Smooth muscle cell (in vitro differentiated cells): Measurements from ENCODE around the gene CD34. TPM values are rescaled to one million over a fixed set of nuclear protein-coding genes. Genes with fewer than 3 reads are reported as not detected.

ENCODE experiments used
- DNase-seq: peaks from one replicate; lab custom pipeline; 2025; ENCODE audit not compliant: unreplicated experiment; lab: John Stamatoyannopoulos, UW
- H2AFZ ChIP-seq: fragments of 200-600 bp; sonication (generic); 2 replicates; pipeline ENCODE4 v1.6.0; 2016; ENCODE audit warnings: antibody characterized with exemption, low read depth, mild to moderate bottlenecking
- H3F3A ChIP-seq: fragments of 200-600 bp; sonication (generic); 2 replicates; pipeline ENCODE4 v1.6.0; 2017; ENCODE audit warnings: antibody characterized with exemption, low read depth
- H3K27ac ChIP-seq: fragments of 200-600 bp; sonication (generic); 2 replicates; pipeline ENCODE4 v1.5.1; 2016; ENCODE audit warnings: low read depth, mild to moderate bottlenecking
- H3K27me3 ChIP-seq: fragments of 200-600 bp; sonication (generic); 2 replicates; pipeline ENCODE4 v1.6.1; 2016; ENCODE audit warnings: low read depth, mild to moderate bottlenecking
- H3K36me3 ChIP-seq: fragments of 200-600 bp; sonication (generic); 2 replicates; pipeline ENCODE4 v1.5.1; 2016; ENCODE audit warnings: low read depth
- H3K4me1 ChIP-seq: fragments of 200-600 bp; sonication (generic); 2 replicates; pipeline ENCODE4 v1.5.1; 2016; ENCODE audit warnings: low read depth
- H3K4me2 ChIP-seq: fragments of 200-600 bp; sonication (generic); 2 replicates; pipeline ENCODE4 v1.6.0; 2016; ENCODE audit warnings: mild to moderate bottlenecking
- H3K4me3 ChIP-seq: fragments of 200-600 bp; sonication (generic); 2 replicates; pipeline ENCODE4 v1.5.1; 2016; ENCODE audit warnings: mild to moderate bottlenecking
- H3K79me2 ChIP-seq: fragments of 200-600 bp; sonication (generic); 2 replicates; pipeline ENCODE4 v1.6.0; 2016; ENCODE audit warnings: low read depth, mild to moderate bottlenecking
- H3K9ac ChIP-seq: fragments of 200-600 bp; sonication (generic); 2 replicates; pipeline ENCODE4 v1.6.0; 2016; ENCODE audit warnings: low read depth
- H3K9me3 ChIP-seq: fragments of 200-600 bp; sonication (generic); replicated peaks from 2 replicates; pipeline ENCODE4 v1.5.1; 2016; ENCODE audit warnings: low read depth
- H4K20me1 ChIP-seq: fragments of 200-600 bp; sonication (generic); 2 replicates; pipeline ENCODE4 v1.6.0; 2016; ENCODE audit warnings: low read depth
- WGBS: methylation state at CpG from one replicate; pipeline ENCODE4 v1.1.7; 2016; ENCODE audit warnings: low lambda C conversion rate; 5-methylcytosine and 5-hydroxymethylcytosine counted together
- polyA plus RNA-seq: library from polyadenylated mRNA; unstranded; fragments of >200 nt; fragmentation: Nextera tagmentation; extraction: Ambion mirVana; gene quantifications from 2 replicates; pipeline ENCODE4 v1.2.1, GENCODE V29; 2016
- total RNA-seq: library from RNA; depleted of rRNA; stranded (reverse); fragments of >200 nt; gene quantifications from 2 replicates; pipeline ENCODE4 v1.2.3, GENCODE V29; 2014
- TF ChIP-seq, protein P1 (sequence below): fragments of 200-600 bp; sonication (generic); IDR thresholded peaks from 2 replicates; pipeline ENCODE4 v1.5.1; 2017; ENCODE audit warnings: borderline replicate concordance, mild to moderate bottlenecking, antibody characterized with exemption; ENCODE audit not compliant: insufficient read depth, poor library complexity, severe bottlenecking

The CD34 gene
- total and polyA plus RNA-seq, 2 experiments from 2014 or later, result not detected

GRCh38 chr1:207959141-207959825, 48.4 kb upstream of the CD34 start:
- Histone ChIP-seq H3F3A (no peaks in the 10 kb centered on the region), H3K79me2 (no peaks in the 10 kb centered on the region), H3K4me3 (peak overlapping the region; percentile 60), H3K27me3 (peaks cover 60% of the 10 kb centered on the region), H3K4me1 (no peaks in the 10 kb centered on the region), H2AFZ (peak overlapping the region; percentile 95), H4K20me1 (no peaks in the 10 kb centered on the region), H3K27ac (no peak overlapping the region), H3K9me3 (no peaks in the 10 kb centered on the region), H3K4me2 (peak overlapping the region; percentile 98), H3K36me3 (no peaks in the 10 kb centered on the region), H3K9ac (no peak overlapping the region)
- TF ChIP-seq, protein P1, sequence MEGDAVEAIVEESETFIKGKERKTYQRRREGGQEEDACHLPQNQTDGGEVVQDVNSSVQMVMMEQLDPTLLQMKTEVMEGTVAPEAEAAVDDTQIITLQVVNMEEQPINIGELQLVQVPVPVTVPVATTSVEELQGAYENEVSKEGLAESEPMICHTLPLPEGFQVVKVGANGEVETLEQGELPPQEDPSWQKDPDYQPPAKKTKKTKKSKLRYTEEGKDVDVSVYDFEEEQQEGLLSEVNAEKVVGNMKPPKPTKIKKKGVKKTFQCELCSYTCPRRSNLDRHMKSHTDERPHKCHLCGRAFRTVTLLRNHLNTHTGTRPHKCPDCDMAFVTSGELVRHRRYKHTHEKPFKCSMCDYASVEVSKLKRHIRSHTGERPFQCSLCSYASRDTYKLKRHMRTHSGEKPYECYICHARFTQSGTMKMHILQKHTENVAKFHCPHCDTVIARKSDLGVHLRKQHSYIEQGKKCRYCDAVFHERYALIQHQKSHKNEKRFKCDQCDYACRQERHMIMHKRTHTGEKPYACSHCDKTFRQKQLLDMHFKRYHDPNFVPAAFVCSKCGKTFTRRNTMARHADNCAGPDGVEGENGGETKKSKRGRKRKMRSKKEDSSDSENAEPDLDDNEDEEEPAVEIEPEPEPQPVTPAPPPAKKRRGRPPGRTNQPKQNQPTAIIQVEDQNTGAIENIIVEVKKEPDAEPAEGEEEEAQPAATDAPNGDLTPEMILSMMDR, result no peak
- 3% methylated on average over 66 of the region's 76 CpGs for WGBS
- peak; percentile 29 for DNase-seq

- Histone ChIP-seq H3K4me2 (peak overlapping the region; percentile 98), H3K79me2 (no peaks in the 10 kb centered on the region), H3K4me1 (no peaks in the 10 kb centered on the region), H3K27ac (no peak overlapping the region), H3F3A (no peaks in the 10 kb centered on the region), H3K36me3 (no peaks in the 10 kb centered on the region), H3K4me3 (peak overlapping the region; percentile 60), H3K9me3 (no peaks in the 10 kb centered on the region), H3K9ac (no peak overlapping the region), H2AFZ (peak overlapping the region; percentile 95), H3K27me3 (peaks cover 65% of the 10 kb centered on the region), H4K20me1 (no peaks in the 10 kb centered on the region)
- no peak for DNase-seq
- TF ChIP-seq, protein P1, result no peak
- 48% methylated on average over 24 of the region's 24 CpGs for WGBS
These were observed 47.6 kb upstream of the CD34 start for GRCh38 chr1:207958376-207959139.

DNA sequence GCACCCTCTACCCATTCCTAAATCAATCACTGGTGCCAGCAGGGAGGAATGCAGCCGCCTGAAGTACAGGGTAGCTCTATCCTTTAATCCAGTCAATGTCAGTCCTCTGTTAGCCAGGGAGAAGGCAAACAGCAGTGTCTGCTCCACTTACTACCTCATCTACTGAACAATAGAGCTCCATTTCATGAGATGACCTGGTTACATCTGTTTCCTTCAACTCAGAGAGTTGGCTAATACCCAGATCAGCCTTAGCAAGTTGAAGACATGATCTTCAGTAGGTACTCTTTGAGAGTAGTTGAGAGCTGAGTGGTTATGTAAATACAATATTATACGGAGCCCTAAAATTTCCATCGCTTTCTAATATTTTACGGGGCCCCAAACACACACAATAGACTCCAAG, 46.1 kb upstream of the CD34 start:
- no peak for DNase-seq
- H3K9me3 ChIP-seq, result no peaks in the 10 kb centered on the region
- H3K79me2 ChIP-seq, result no peaks in the 10 kb centered on the region
- H3K4me1 ChIP-seq, result no peaks in the 10 kb centered on the region
- peaks cover 80% of the 10 kb centered on the region for H3K27me3 ChIP-seq
- no peaks in the 10 kb centered on the region for H4K20me1 ChIP-seq
- H3K36me3 ChIP-seq, result no peaks in the 10 kb centered on the region
- TF ChIP-seq, protein P1, result no peak
- no peak overlapping the region for H3K4me2 ChIP-seq
- H2AFZ ChIP-seq, result no peak overlapping the region
- H3K9ac ChIP-seq, result no peak overlapping the region
- no peaks in the 10 kb centered on the region for H3F3A ChIP-seq
- no peak overlapping the region for H3K27ac ChIP-seq
- H3K4me3 ChIP-seq, result no peak overlapping the region
- WGBS, result 74% methylated on average over 4 of the region's 4 CpGs

DNA sequence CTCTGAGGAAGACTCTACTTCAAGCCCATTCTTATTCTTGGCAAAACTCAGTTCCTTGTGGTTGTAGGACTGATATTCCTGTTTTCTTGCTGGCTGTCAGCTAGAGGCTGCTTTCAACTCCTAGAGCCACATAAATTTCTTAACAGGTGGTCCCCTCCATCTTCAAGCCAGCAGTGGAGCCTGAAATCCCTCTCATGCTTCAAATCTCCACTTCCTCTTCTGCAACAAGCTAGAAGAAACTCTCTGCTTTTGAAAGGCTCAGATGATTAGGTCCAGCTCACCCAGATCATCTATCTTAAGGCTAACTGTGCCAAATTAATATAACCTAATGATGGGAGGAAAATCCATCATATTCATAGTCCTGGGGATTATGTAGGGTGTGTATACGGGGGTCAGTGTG, 43.2 kb upstream of the CD34 start:
- WGBS, result 96% methylated on average over 1 of the region's 1 CpG
- Histone ChIP-seq H2AFZ (no peak overlapping the region), H3F3A (no peaks in the 10 kb centered on the region), H3K4me2 (no peak overlapping the region), H3K9me3 (no peaks in the 10 kb centered on the region), H3K4me1 (no peaks in the 10 kb centered on the region), H3K4me3 (no peak overlapping the region), H3K79me2 (no peaks in the 10 kb centered on the region), H3K27me3 (peaks cover 92% of the 10 kb centered on the region), H3K27ac (no peak overlapping the region), H3K36me3 (no peaks in the 10 kb centered on the region), H3K9ac (no peak overlapping the region), H4K20me1 (no peaks in the 10 kb centered on the region)
- DNase-seq, result no peak
- TF ChIP-seq, protein P1, result no peak
